AG09309 (cell line): ENCODE results near the gene AHSG.

Experiments
- DNase-seq: peaks from one replicate; pipeline ENCODE4 v3.0.0-alpha.2; 2010; ENCODE audit warnings: low read depth
- H3K4me3 ChIP-seq: 2 replicates; pipeline ENCODE4 v1.5.1; 2011; ENCODE audit warnings: mild to moderate bottlenecking, low read depth, low read length, moderate library complexity; ENCODE audit not compliant: control insufficient read depth
- TF ChIP-seq, protein P1 (sequence below): IDR thresholded peaks from 2 replicates; pipeline ENCODE4 v1.5.1; 2011; ENCODE audit warnings: mild to moderate bottlenecking, low read depth, low read length, inconsistent platforms; ENCODE audit not compliant: insufficient read depth, control insufficient read depth; ENCODE audit errors: missing control alignments

The AHSG gene

DNA sequence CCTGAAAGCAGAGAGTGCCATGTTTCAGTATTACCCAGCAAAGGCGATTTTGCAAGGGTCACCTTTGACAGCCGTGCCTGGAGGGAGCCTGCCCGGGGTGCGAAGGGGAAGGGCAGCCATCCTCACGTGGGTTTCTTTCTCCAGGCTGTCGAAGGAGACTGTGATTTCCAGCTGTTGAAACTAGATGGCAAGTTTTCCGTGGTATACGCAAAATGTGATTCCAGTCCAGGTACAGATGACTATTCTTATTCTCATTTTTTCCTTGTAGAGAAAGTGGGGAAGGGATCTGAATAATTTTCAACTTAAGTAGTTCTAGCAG is 3.4 kb downstream of the AHSG start:
- TF ChIP-seq, protein P1, sequence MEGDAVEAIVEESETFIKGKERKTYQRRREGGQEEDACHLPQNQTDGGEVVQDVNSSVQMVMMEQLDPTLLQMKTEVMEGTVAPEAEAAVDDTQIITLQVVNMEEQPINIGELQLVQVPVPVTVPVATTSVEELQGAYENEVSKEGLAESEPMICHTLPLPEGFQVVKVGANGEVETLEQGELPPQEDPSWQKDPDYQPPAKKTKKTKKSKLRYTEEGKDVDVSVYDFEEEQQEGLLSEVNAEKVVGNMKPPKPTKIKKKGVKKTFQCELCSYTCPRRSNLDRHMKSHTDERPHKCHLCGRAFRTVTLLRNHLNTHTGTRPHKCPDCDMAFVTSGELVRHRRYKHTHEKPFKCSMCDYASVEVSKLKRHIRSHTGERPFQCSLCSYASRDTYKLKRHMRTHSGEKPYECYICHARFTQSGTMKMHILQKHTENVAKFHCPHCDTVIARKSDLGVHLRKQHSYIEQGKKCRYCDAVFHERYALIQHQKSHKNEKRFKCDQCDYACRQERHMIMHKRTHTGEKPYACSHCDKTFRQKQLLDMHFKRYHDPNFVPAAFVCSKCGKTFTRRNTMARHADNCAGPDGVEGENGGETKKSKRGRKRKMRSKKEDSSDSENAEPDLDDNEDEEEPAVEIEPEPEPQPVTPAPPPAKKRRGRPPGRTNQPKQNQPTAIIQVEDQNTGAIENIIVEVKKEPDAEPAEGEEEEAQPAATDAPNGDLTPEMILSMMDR = no peak
- no peak overlapping the region for H3K4me3 ChIP-seq
- no peak for DNase-seq

DNA sequence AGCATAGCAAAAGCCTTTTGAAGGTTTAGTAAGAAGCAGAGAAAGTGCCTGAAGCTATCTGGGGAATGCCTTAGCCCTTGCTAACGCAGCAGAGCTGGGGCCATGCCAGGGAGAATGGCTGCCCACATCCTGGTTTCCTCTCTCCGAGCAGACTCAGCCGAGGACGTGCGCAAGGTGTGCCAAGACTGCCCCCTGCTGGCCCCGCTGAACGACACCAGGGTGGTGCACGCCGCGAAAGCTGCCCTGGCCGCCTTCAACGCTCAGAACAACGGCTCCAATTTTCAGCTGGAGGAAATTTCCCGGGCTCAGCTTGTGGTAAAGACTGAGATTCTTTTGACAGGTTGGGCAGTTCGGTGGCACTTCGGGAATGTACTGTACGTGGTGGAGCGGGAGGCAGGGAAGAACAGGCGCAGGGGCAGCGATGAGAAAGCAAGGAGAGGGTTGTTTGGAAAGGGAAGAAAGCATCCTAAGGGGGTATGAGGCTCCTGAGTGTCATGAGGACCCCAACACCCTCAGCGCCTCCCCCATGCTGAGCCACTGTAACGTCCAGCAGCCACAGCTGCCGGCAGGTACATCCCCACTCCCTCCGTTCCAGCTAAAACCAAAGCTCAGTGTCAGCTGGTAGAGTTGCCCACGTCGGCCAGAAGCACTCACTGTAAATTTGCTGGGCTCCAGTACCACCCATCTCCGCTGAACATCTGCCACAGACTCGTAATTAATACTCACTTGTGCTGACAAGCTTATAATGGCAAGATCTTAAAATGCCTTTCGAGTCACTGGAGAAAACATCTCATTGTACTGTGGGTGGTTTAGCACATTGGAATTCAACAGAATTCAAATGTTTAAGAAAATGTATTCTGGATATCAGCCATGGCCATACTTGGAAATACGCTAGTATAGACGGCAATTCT is 4.4 kb downstream of the AHSG start:
- TF ChIP-seq, protein P1 = peak; percentile 97
- peak; percentile 97 for DNase-seq

DNA sequence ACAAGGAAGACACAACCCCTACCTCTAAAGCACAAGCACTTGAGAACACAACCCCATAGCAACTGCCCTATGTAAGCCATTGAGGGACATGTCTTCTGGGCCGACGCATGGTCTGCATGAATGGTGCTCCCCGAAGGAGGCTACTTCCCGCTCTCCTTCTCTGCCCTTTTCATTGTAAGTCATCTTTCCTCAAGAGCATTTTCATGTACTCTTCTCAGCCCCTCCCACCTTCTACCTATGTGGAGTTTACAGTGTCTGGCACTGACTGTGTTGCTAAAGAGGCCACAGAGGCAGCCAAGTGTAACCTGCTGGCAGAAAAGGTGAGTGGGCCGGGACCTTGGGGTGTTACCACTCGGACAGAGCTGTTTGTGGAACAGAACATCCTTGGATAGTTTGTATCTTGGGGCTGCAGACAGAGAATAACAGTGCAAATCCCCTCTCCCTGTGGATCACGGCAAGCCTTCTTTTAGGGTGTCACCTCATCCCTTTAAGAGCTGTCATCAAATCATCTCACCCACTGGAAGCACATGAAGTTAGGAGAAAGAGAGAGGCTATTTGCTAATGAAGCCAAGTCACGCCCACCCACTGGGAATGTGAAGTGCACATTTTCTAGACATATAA is 5.6 kb downstream of the AHSG start:
- H3K4me3 ChIP-seq = no peak overlapping the region
- DNase-seq = no peak
- TF ChIP-seq, protein P1 = no peak

More for the DNA sequence above, 4.4 kb downstream of the AHSG start:
- H3K4me3 ChIP-seq = peak overlapping the region; percentile 31

DNA sequence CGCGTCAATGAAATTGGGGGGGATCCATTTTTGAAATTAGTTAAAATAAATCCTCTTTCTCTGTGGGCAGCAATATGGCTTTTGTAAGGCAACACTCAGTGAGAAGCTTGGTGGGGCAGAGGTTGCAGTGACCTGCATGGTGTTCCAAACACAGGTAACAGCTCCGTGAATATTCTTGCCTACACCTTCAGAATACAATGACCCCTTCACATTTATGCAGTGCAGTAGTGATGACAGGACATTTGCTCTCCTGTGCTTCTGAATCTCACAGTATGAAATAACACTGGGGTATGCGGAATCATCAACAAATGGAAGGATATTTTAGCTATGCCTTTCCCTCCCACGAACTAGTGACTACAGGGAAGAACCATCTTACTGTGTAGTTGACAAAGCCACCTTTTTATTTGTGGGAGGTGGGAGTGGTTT is 6.9 kb downstream of the AHSG start:
- DNase-seq = no peak
- H3K4me3 ChIP-seq = no peak overlapping the region
- TF ChIP-seq, protein P1 = no peak

DNA sequence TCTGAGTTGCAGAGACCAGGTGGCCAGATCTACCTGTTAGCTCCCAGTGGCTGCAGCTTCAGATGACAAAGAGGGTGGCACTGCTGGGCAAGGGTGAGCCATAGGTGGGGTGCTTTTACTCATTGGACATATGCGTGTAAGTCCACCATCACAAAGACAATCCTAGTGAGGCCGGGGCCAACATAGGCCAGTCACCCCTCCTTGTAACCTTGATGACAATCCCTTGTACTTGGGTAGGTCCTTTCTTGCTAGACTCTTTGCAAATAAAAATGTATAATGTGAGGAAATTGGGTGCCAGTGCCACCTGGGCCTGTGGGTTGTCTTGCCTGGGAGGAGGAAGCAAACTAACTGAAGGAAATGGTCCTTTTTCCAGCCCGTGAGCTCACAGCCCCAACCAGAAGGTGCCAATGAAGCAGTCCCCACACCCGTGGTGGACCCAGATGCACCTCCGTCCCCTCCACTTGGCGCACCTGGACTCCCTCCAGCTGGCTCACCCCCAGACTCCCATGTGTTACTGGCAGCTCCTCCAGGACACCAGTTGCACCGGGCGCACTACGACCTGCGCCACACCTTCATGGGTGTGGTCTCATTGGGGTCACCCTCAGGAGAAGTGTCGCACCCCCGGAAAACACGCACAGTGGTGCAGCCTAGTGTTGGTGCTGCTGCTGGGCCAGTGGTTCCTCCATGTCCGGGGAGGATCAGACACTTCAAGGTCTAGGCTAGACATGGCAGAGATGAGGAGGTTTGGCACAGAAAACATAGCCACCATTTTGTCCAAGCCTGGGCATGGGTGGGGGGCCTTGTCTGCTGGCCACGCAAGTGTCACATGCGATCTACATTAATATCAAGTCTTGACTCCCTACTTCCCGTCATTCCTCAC is 7.6 kb downstream of the AHSG start:
- H3K4me3 ChIP-seq = no peak overlapping the region
- TF ChIP-seq, protein P1 = no peak

DNA sequence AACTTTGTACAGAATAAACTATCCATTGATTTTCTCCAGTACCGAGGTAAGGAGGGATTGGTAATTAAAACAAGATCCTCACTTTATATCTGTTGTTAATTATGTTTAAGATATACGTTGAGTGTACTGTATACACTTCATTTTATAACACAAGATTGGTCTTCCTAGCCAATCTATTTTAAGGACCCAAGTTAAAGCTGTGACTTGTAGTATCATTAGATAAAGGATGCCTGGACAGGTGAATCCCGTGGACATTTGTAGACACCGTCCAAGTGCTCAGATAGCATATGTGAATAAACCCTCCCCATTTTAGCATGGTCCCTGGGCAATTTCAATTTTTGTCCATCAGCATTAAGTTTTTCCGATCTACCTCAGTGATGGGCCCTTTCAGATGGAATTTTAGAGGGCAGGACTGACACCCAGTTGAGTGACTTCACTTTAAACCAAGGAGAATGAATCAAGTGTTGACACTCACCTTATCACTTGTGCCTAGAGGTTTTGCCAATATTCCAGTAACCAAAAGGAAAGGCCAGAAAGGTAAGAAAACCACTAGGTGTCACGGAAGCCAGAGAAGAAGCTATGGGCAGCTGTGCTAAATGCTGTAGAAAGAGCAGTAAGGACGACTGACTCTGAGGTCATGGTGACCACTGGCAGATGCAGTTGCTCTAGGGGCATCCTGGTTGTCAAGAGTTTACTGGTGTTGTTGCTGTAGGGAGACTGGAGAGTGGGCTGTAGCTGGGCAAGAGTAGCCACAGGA is 9.2 kb downstream of the AHSG start:
- DNase-seq = no peak
- no peak overlapping the region for H3K4me3 ChIP-seq
- TF ChIP-seq, protein P1 = no peak

More for the DNA sequence above, 7.6 kb downstream of the AHSG start:
- no peak for DNase-seq
